HG03045 (cell line): ENCODE data around the gene MS4A2.
"Not testable (repeated sequence)": the region's sequence is repeated elsewhere in the genome, so short reads cannot be mapped to it uniquely, and the experiment has no call there.

ENCODE experiments used
- ATAC-seq: cut with Tn5 transposase; IDR thresholded peaks from one replicate; pipeline ENCODE4 v1.9.1; 2021; ENCODE audit warnings: mild to moderate bottlenecking, moderate library complexity; ENCODE audit not compliant: unreplicated experiment

MS4A2 gene

DNA sequence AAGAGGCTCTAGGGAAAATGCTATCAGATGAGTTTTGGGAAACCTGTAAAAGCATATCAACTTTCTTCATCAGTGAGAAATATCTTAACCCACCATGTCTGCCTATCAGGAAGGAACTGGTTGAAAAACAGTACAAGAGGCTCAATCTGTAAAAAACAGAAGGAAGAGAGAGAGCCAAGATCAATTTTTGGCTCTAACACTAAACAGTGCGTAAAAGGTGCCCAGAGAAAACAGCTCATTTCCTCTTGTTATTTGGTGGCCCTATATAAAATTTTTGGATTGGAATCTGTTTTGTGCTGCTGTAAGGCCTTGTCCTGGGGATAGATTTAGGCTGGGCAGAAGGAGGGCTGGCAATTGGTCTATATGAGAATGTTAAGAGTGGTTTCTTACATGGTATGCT, 12.1 kb downstream of the MS4A2 start:
- no peak for ATAC-seq

GRCh38 chr11:60101368-60101767, 12.9 kb downstream of the MS4A2 start:
- not testable (repeated sequence) for ATAC-seq

- ATAC-seq = not testable (repeated sequence)
These were observed 16.1 kb downstream of the MS4A2 start for GRCh38 chr11:60104471-60105115.

- ATAC-seq = not testable (repeated sequence)
These were observed 20.2 kb downstream of the MS4A2 start for GRCh38 chr11:60108631-60109030.

DNA sequence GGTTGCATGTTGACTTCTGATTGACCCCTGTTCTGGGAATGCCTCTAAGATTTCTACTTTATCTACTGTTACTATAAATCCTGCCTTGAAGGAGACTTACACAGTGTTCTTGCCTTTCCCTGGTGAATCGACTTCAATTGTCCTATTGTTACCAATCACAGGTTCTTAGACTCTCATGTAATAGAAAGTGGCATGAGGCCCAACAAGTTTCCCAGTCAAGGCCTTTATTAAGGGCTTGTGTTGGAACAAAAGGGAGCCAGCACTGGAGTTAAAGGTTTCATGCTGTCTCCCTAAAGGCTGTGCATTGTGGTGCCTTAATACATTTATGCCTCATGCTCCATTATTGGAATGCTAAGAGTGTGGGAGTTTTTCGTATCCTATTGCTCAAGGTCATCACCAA, 23.3 kb downstream of the MS4A2 start:
- no peak for ATAC-seq

DNA sequence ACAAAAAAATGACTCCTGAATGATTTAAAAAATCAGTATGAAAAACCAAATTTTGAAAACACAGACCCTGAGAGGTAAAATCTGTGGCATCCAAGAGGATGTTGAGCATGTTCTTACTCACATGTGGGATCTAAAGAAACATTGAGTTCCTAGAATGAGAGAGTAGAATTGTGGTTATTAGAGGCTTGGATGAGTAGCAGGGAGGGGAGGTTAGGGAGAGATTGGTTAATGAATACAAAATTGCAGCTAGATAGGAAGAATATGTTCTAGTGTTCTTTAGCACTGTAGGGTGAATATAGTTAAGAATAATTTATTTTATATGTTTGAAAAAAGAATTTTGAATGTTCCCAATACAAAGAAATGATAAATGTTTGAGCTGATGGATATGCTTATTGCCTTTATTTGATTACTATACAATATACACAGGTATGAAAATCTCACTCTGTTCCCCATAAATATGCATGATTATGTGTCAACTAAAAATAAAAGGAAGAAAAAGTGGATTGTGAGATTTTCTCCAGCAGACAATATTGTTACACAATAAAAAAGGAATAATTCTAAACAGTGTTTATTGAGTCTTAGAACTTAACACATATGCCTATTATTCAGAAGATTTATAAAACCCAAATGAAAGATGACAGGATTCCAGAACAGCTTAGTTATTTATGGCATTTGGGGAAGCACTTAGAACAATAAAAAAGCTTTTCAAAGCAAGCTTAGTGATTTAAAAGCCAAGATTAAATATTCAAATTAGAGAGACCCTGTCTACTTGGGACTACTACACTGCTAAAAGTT, 28.7 kb downstream of the MS4A2 start:
- no peak for ATAC-seq

DNA sequence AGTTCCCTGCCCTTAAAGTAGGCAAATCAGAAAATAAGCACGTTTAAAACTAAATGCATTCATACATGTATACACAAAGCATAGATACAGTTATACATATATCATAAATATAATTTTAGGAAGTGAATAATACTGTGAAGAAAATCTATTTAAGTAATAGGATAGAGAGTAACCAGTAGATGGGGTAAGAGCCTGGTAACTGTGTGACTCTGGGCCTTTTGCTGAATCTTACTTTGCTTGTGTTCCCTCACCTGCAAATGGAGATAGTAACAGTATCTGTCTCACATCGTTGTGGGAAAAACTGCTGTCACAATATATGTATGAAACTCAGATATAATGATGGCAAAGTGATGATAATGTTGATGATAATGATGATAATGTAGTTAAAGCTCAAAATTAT, 29.9 kb downstream of the MS4A2 start:
- ATAC-seq = no peak

- no peak for ATAC-seq
These were observed 31.2 kb downstream of the MS4A2 start for GRCh38 chr11:60119710-60120109.

- no peak for ATAC-seq
These were observed 32.8 kb downstream of the MS4A2 start for GRCh38 chr11:60121264-60121663.

GRCh38 chr11:60122414-60123036, 34.1 kb downstream of the MS4A2 start:
- ATAC-seq = no peak

GRCh38 chr11:60124802-60125432, 36.5 kb downstream of the MS4A2 start:
- ATAC-seq = no peak

GRCh38 chr11:60125956-60126585, 37.6 kb downstream of the MS4A2 start:
- ATAC-seq = no peak

- no peak for ATAC-seq
These were observed 38.9 kb downstream of the MS4A2 start for GRCh38 chr11:60127311-60127811.

GRCh38 chr11:60128376-60128775, 39.9 kb downstream of the MS4A2 start:
- ATAC-seq = no peak

DNA sequence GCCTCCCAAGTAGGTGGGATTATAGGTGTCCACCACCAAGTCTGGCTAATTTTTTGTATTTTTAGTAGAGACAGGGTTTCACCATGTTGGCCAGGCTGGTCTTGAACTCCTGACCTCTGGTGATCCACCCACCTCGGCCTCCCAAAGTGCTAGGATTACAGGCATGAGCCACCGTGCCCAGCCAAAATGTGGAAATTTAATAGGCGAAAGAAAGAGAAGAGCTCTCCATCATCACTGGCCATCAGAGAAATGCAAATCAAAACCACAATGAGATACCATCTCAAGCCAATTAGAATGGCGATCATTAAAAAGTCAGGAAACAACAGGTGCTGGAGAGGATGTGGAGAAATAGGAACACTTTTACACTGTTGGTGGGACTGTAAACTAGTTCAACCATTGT, 40.4 kb downstream of the MS4A2 start:
- ATAC-seq = not testable (repeated sequence)

DNA sequence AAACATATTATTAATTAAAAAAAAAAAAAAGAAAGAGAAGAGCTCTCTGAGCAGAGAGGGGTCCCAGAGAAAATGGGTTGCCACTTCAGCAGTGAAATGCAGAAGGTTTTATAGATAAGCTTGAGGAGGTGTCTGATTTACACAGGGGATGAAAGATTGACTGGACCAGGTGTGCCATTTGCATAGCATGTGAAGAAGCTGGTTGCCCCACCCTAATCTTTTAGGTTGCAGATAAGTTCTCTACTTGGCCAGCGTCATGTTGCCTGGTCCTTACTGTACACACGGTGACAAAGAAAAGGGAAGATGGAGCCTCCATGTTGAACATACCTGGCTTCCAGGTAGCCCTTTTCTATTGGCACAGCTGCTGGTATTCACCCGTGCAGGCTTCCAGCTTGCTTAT, 41.4 kb downstream of the MS4A2 start:
- no peak for ATAC-seq

DNA sequence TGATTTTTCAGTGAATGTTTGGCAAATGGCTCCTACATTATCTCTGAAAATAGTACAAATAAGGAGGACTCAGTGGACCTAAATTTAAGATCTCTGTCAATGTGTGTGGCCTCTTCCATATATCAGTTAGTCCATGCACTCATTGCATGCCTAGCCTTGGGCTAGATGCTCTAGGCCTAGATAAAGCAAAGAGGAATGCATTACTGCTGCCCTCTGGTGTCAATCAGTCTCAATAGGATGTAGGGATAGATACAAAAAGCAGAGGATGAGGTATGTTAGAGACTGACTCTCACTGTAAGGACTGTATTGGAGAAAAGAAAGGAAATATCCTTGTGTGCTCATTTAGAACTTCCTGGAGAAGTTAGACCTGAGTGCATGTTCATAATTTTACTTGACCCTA, 42.0 kb downstream of the MS4A2 start:
- ATAC-seq = no peak

DNA sequence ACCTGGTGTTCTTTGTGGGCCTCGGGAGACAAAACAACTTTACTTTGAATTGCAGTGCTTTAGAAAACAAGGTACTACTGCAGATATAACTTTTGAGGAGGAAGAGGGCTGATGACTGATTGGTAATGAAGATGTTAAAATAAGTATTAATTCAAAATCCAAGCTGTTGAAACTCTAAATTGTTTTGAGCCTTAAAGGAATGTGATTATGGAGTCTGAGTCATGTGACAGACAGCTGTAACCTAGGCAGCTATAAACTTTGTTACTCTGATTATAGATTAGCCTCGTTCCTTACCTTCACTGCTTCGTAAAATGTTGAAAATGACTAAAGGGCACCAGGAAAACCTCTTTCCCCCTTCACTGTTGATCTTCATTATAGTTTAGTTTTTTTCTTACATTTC, 43.4 kb downstream of the MS4A2 start:
- ATAC-seq = no peak

DNA sequence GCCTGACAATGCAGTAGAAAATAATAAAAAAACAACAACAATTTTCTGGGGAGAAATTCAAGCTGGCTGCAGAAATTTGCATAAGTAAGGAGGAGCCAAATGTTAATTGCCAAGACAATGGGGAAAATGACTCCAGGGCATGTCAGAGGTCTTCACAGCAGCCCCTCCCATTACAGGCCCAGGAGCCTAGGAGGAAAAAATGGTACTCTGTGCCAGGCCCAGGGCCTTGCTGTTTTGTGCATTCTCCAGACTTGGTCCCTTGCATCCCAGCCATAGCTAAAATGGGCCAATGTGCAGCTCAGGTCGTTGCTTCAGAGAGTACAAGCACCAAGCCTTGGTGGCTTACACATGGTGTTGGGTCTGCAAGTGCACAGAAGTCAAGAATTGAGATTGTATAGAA, 45.5 kb downstream of the MS4A2 start:
- no peak for ATAC-seq

DNA sequence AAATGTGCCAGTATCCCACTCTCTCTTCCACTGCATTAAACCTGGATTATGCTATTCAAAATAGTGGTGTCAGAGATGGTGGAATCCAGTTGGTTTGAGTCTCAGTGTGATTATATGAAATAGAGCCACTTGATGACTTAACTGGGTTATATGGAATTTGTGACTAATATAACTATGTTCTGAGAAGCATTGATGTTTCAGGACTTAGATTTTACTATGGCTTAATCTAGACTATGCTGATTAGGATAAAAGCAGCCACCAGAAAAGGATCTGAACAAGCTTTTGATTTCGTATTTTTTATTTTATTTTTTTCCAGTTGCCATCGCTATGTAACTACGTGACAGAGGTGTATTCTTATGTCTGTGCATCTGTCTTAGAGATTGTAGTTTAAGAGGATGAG, 55.3 kb downstream of the MS4A2 start:
- ATAC-seq = no peak

- no peak for ATAC-seq
These were observed 57.2 kb downstream of the MS4A2 start for GRCh38 chr11:60145677-60146076.
